Bone marrow (tissue), 2 donors: ENCODE measurements around the gene CHRNA5.

Experiments used
- DNase-seq, 2 donors: peaks; one replicate each; lab custom pipeline; 2025; lab: John Stamatoyannopoulos, UW

CHRNA5 gene

DNA sequence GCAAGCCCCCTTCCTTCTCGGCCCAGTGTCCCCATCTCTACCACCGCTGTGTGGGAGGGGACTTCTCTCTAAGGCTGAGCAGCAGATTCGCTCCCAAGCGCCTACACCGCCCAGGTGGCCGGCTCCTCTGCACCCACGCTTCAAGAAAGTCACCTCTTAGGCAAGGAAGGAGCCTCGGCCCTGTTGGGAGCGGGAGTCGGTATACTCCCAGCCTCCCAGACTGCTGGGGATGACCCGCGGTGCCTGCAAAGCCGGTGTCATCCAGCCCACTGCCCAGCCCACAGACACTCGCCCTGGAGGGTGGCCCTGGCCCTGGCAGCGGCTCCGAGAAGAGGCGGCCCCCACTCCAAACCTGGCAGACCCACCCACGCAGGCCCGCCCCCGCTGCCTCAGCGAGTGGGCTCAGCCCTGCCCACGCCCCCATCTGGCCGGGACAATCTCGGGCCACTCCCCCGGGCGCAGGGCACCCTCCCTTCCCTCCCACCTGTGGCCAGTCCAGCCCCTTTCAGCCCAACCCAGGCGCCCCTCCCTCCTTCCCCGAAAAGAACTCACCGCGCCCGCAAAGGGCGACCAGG, 75.3 kb downstream of the CHRNA5 start:
- no peak for DNase-seq

- DNase-seq = no peak
These were observed 75.9 kb downstream of the CHRNA5 start, which contains the start of gene CHRNB4 for GRCh38 chr15:78641102-78641748. Gene CHRNB4, minus strand, starts transcription at chr15:78641210. Its CDS starts 77 bp downstream, at chr15:78641133.

- DNase-seq = no peak
These were observed 76.5 kb downstream of the CHRNA5 start for GRCh38 chr15:78641749-78642275.

GRCh38 chr15:78642331-78642730, 77.0 kb downstream of the CHRNA5 start:
- no peak for DNase-seq
